ENCODE measurements around the gene WASHC4.
A peak's percentile ranks its signal among the peaks of the same experiment; 100 is the strongest.
"Not testable (repeated sequence)": the region's sequence is repeated elsewhere in the genome, so short reads cannot be mapped to it uniquely, and the experiment has no call there.

The WASHC4 gene

GRCh38 chr12:105091476-105092206, 15.9 kb upstream of the WASHC4 start:
- DNase-seq = no peak
- intact Hi-C loops (cut with DNase I) = no loop called here

DNA sequence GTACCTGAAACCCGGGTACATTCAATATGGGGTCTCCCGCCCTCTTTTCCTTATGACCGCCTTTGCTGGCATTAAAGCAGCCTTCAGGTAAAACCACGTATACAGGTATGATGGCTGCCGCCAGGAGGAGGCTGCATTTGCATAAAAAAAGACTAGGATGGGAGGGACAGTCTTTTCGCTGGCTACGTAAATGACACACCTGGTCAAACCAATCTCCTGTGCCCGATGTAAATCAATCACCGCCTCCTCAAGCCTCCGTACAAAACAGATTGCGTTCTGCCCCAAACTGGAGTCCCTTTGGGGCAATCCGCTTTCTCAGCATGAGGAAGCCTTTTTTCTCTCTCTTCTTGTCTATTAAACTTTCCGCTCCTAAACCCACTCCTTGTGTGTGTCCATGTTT, 15.2 kb upstream of the WASHC4 start:
- intact Hi-C loops (cut with DNase I) = no loop called here
- DNase-seq = no peak

GRCh38 chr12:105095338-105095737, 12.2 kb upstream of the WASHC4 start:
- DNase-seq; intact Hi-C loops (cut with DNase I): not testable (repeated sequence)

DNA sequence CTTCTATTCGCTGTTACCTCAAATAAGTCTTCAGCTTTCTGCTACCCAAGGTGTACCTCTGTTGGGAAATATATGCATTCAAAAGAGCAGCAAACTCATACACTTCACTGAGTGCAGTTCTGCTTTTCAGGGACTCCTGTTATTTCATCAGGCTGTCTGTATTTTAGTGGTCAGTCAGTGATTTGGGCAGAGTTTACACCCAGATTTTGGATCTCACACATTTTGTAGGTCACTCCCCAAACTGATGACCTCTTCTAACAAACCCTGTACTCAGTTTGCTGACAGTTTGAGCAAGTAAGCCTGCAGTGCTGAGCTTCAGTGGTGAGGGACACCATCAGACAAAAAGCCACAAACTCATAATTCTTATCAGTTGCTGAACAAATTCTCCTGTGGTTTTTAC, 8.2 kb upstream of the WASHC4 start:
- intact Hi-C loops (cut with DNase I) = no loop called here
- DNase-seq = no peak

DNA sequence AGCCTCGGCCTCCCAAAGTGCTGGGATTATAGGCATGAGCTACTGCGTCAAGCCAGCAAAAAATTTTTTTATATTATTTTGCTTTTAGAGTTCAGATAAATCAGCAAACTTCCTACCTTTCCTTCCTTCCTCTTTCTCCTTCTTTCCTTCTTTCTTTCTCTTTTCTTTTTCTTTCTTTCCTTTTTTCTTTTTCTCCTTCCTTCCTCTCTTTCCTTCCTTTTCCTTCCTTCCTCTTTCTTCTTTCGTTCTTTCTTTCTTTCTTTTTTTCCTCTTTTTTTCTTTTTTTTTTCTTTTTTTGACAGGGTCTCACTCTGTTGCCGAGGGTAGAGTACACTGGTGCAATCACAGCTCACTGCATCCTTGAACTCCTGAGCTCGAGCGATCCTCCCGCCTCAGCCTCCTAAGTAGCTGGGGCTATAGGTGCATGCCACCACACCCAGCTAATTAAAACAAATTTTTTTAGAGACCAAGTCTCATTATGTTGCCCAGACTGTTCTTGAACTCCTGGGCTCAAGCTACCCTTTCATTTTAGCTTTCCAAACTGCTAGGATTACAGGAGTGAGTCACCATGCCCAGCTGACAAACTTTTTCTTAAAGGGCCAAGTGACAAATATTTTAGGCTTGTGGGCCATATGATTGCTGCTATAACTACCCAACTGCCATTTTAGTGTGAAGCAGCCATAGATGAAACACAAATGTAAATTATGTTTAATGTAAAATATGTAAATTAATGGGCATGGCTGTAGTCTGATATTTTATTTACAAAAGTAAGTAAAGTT, 7.1 kb upstream of the WASHC4 start:
- DNase-seq = no peak
- intact Hi-C loops (cut with DNase I) = no loop called here

GRCh38 chr12:105100998-105101397, 6.5 kb upstream of the WASHC4 start:
- intact Hi-C loops (cut with DNase I) = no loop called here
- DNase-seq = no peak

GRCh38 chr12:105102673-105103072, 4.9 kb upstream of the WASHC4 start:
- DNase-seq = no peak
- intact Hi-C loops (cut with DNase I) = no loop called here

GRCh38 chr12:105104762-105105161, 2.8 kb upstream of the WASHC4 start:
- no peak for DNase-seq
- intact Hi-C loops (cut with DNase I) = no loop called here

DNA sequence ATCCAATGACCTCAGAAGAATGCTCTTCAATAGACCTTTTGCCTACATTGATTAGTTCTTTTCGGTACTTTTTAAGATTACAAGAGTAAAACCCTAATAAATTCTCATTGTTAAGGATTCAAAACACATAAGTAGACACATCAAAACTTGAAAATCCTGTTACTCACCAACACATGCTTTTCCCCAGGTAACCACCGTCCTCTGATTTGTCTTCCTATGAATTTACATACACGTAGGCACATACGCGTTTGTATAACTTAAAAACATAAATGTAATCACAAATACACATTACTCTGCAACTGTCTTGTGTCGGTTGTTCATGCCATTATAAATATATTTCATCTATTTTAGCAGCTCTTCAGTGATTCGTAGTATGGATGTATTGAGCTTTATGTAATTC, 910 bp upstream of the WASHC4 start:
- DNase-seq = no peak
- intact Hi-C loops (cut with DNase I) = loop anchor here (1.0 kb wide), 1 partner anchor 130 kb away; the partner anchor contains the start of gene APPL2

DNA sequence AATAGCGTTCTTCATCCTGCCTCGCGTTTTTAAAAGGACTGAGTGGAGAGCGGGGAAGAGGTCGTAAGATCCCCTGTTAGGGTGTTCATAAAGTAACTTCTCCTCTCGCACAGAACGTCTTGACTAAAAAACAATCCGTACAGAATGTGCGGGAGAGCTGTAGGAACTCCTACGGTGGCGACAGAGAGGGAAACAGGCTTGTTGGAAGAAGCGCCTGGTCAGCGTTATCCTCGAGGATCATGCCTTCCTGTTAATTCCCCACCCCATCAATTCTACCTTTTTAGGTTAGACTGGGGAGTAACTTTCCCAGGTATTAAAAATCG, 399 bp upstream of the WASHC4 start:
- peak in 1 of 10 donors; percentile 69 for DNase-seq
- intact Hi-C loops (cut with DNase I) = loop anchor here (1.0 kb wide), 1 partner anchor 129 kb away; the partner anchor contains the start of gene APPL2

- intact Hi-C loops (cut with DNase I) = no loop called here
- no peak for DNase-seq
These were observed 2.1 kb downstream of the WASHC4 start for GRCh38 chr12:105109465-105110212.

GRCh38 chr12:105110851-105111250, 3.3 kb downstream of the WASHC4 start:
- intact Hi-C loops (cut with DNase I) = no loop called here
- DNase-seq = no peak

DNA sequence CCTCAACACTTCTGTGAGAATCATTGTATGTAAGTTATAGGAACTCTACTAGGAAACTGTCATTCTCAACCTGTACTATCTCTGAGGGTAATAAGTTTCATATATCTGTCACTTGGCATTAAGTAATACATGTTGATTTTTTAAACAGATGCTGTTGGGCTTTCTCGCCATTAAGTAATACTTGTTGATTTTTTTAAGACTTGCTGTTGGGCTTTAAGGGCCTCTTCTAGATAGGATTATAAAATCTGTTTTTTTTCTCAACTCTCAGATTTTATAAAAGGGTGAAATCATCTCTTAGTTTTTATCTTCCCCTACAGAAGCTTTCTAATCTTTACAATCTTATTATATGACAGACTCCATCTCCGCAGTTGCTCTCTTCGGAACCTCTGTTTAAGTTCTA, 5.6 kb downstream of the WASHC4 start:
- intact Hi-C loops (cut with DNase I) = no loop called here

GRCh38 chr12:105116969-105117368, 9.4 kb downstream of the WASHC4 start:
- intact Hi-C loops (cut with DNase I) = no loop called here
- no peak for DNase-seq

More for the DNA sequence above, 5.6 kb downstream of the WASHC4 start:
- no peak for DNase-seq

GRCh38 chr12:105120551-105120950, 13.0 kb downstream of the WASHC4 start:
- no peak for DNase-seq
- intact Hi-C loops (cut with DNase I) = no loop called here

DNA sequence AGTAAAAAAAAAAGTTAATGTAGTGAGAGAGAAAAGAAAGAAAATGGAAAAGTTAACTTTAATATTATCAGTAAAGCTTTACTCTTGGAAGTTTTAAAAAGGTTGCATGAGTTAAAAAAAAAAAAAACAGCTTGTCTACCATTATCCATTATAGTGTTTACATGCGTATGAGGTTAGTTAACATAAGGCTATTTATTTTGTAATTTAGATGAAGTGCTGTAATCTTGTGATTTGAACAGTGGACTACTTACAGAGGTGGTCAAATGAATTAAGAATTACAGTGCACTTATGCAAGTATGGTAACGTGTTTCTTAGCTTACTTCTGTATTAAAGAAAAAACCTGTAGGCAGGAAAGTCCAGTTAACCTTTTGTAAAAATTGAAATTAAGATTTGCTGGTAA, 30.7 kb downstream of the WASHC4 start:
- intact Hi-C loops (cut with DNase I) = no loop called here
- no peak for DNase-seq

DNA sequence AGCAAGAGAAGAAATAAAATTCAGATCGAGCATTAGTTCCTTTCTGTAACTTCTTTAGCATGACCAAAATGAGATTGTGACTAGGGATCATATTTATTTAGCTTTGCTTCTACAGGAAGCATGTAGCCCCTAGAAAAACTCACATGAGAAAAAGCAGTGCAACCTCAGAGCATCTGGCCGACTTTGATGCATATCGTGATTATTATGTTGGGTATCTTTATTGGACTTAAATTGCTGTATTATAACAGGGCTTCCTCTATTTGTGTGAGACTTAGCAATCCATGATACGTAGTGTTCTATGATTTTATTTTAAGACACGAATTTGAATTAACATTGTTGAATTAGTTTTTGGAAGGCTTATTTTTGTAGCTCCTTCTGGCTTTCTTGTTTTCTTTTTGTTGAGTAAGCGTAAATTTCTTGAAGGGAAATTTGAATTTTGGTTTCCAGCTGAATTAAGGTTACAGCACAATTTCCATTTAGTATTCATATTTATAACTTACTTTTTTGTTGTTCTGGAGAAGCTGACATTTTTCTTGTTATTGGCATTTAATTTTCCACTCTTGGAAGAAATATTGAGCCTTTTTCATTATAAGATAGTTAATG, 33.9 kb downstream of the WASHC4 start:
- DNase-seq = no peak
- intact Hi-C loops (cut with DNase I) = no loop called here

DNA sequence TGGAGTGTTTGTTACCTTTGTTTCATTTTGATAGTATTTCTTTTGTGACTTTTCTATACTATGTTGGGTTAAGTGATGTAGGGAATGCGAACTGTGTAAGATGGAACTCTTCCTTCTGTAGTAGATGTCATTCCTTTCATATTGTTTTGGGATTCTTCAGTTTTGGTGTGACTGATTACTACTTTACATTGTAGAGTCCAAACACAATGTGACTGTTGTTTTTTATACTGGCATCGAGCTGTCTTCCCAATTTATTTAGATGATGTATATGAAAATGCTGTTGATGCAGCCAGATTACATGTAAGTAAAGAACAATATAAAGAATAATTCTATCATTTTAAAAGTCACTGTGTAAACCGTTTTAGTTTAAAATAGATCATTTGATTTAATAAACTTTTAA, 34.7 kb downstream of the WASHC4 start:
- DNase-seq = no peak
- intact Hi-C loops (cut with DNase I) = no loop called here

DNA sequence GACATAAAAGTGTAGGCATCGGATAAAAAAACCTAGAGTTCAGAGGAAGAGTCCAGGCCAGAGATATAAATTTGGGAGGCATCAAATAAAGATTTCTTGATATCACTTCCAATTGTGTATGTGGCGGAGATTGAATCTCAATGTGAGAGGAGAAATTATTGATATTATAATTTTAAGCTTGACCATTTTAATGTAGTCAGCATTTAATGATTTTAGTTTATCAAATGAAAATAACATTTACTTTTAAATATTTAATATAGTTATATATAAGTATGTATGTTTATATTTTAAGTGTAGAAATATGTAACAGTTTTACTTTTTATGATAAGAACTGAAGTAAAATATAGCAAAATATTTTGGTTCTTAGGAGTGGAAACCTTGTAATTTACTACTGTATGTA, 48.7 kb downstream of the WASHC4 start:
- intact Hi-C loops (cut with DNase I) = no loop called here
- no peak for DNase-seq

DNA sequence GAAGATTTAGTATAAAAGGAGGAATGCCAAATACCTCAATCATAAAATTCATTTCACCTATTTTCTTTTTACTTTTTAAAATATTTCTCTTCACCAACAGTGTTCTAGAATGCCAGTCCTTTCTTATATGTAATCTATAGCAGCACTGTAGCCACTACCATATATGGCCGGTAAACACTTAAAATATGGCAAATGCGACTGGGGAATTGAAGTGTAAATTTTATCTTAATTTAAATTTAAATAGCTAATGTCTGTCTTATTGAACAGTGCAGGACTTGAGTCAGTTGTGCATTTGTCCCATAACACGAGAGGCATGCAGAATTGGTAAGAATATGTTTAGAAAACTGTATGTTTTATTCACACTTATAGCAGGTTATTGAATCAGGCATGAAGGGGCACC, 50.1 kb downstream of the WASHC4 start:
- intact Hi-C loops (cut with DNase I) = no loop called here
- DNase-seq = no peak

DNA sequence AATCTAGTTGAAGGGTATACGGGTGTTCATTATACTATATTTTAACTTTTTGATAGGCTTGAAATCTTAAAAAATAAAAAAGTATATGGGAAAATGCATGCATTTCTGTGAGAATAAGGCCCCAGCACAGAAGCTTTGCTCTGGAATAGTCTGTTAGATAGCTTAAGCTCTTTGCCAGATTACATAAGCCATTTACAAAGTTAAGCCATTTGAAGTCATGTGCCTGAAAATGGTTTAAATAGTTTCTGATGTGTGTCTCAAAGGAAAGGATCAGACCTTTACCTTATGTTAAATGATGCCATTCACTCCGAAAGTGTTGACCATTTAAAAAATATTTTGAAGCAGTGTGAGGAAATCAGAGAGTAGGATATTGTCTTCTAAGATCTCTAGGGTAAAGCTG, 51.3 kb downstream of the WASHC4 start:
- intact Hi-C loops (cut with DNase I) = no loop called here
- no peak for DNase-seq
